GM12865 (cell line): ENCODE measurements around the gene ZNF655.
"Not testable (repeated sequence)": the region's sequence is repeated elsewhere in the genome, so short reads cannot be mapped to it uniquely, and the experiment has no call there.

ENCODE experiments used
- DNase-seq: peaks from one replicate; pipeline ENCODE4 v3.0.0; 2010; ENCODE audit warnings: low read depth
- H3K4me3 ChIP-seq: 2 replicates; pipeline ENCODE4 v1.5.1; 2011; ENCODE audit warnings: mild to moderate bottlenecking, low read depth, low read length, control low read depth
- CTCF ChIP-seq: IDR thresholded peaks from 2 replicates; pipeline ENCODE4 v1.5.1; 2011; ENCODE audit warnings: low read length, control low read depth, low read depth, inconsistent platforms; ENCODE audit not compliant: insufficient read depth; ENCODE audit errors: missing control alignments

ZNF655 gene

GRCh38 chr7:99560834-99561736 is 2.6 kb downstream of the ZNF655 start:
- no peak for TF ChIP-seq CTCF
- no peak overlapping the region for H3K4me3 ChIP-seq
- no peak for DNase-seq

- H3K4me3 ChIP-seq = no peak overlapping the region
- no peak for TF ChIP-seq CTCF
- DNase-seq = no peak
These were observed 3.3 kb downstream of the ZNF655 start for GRCh38 chr7:99561737-99562051.

- no peak overlapping the region for H3K4me3 ChIP-seq
- no peak for DNase-seq
- no peak for TF ChIP-seq CTCF
These were observed 3.8 kb downstream of the ZNF655 start for GRCh38 chr7:99562114-99562784.

GRCh38 chr7:99562832-99563231 is 4.4 kb downstream of the ZNF655 start:
- DNase-seq = no peak
- H3K4me3 ChIP-seq = no peak overlapping the region

GRCh38 chr7:99563650-99564049 is 5.2 kb downstream of the ZNF655 start:
- no peak overlapping the region for H3K4me3 ChIP-seq
- DNase-seq = no peak
- TF ChIP-seq CTCF = no peak

More at GRCh38 chr7:99562832-99563231, 4.4 kb downstream of the ZNF655 start:
- no peak for TF ChIP-seq CTCF

GRCh38 chr7:99568770-99569169 is 10.3 kb downstream of the ZNF655 start:
- H3K4me3 ChIP-seq, DNase-seq: not testable (repeated sequence)

GRCh38 chr7:99571768-99572167 is 13.3 kb downstream of the ZNF655 start:
- no peak for DNase-seq
- TF ChIP-seq CTCF = no peak
- H3K4me3 ChIP-seq = no peak overlapping the region
